H4 (cell line): Measurements from ENCODE around the gene SEC22C. TPM values are rescaled to one million over a fixed set of nuclear protein-coding genes. Genes with fewer than 3 reads are reported as not detected.

Experiments
- DNase-seq: peaks from one replicate; pipeline ENCODE4 v3.0.0-alpha.2; 2015; ENCODE audit warnings: low spot score
- total RNA-seq: library from RNA; depleted of rRNA; stranded (reverse); fragments of >200 nt; shearing (Covaris generic); gene quantifications from 2 replicates; pipeline ENCODE4 v1.2.3, GENCODE V29; 2014; rRNA removed

Gene SEC22C
- total RNA-seq, 1 experiment from 2014 or later: 42.4 TPM

GRCh38 chr3:42498034-42498433 is 83.7 kb downstream of the SEC22C start:
- no peak for DNase-seq

Other genes with a start within 250 kb of the SEC22C start
- not detected in 2 replicates for gene LYZL4, start 171.4 kb downstream of the SEC22C start, total RNA-seq
- gene VIPR1, start 79.3 kb downstream of the SEC22C start, total RNA-seq: not detected in 2 replicates
- 32.2 and 41.9 TPM in 2 replicates for gene SS18L2, start 8.9 kb upstream of the SEC22C start, total RNA-seq
- gene NKTR, start 18.7 kb upstream of the SEC22C start, total RNA-seq: 3.8 and 6.2 TPM in 2 replicates
- 1.9 and 3.8 TPM in 2 replicates for gene ZBTB47, start 71.7 kb upstream of the SEC22C start, total RNA-seq
- gene KLHL40, start 103.6 kb upstream of the SEC22C start, total RNA-seq: not detected in 2 replicates
- gene HHATL, start 120.8 kb upstream of the SEC22C start, total RNA-seq: not detected in 2 replicates
- not detected in 2 replicates for gene CCDC13, start 191.3 kb upstream of the SEC22C start, total RNA-seq
- 134 and 182 TPM in 2 replicates for gene HIGD1A, start 222.5 kb upstream of the SEC22C start, total RNA-seq
- gene ACKR2, start 227.5 kb upstream of the SEC22C start, total RNA-seq: not detected in 2 replicates